Measurements from ENCODE around the gene AZGP1.
"Not testable (repeated sequence)": the region's sequence is repeated elsewhere in the genome, so short reads cannot be mapped to it uniquely, and the experiment has no call there.

Gene AZGP1

GRCh38 chr7:99996755-99997544 is 21.1 kb upstream of the AZGP1 start:
- no peak for DNase-seq

DNA sequence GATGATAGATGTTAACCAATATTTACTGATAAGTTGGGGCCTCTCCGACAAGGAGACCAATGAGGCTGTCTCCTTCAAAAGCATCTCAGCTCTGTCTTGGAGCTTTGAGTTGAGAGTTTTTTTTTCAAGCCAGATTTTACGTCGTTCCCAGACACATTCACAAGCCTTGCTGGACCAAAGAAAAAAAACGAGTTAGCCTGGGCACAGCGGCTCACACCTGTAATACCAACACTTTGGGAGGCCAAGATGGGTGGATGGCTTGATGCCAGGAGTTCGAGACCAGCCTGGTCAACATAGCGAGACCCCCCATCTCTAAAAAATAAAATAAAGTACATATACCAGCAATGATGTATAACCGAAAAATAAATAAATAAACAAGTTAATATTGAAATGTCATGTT is 19.0 kb upstream of the AZGP1 start:
- no peak for DNase-seq

DNA sequence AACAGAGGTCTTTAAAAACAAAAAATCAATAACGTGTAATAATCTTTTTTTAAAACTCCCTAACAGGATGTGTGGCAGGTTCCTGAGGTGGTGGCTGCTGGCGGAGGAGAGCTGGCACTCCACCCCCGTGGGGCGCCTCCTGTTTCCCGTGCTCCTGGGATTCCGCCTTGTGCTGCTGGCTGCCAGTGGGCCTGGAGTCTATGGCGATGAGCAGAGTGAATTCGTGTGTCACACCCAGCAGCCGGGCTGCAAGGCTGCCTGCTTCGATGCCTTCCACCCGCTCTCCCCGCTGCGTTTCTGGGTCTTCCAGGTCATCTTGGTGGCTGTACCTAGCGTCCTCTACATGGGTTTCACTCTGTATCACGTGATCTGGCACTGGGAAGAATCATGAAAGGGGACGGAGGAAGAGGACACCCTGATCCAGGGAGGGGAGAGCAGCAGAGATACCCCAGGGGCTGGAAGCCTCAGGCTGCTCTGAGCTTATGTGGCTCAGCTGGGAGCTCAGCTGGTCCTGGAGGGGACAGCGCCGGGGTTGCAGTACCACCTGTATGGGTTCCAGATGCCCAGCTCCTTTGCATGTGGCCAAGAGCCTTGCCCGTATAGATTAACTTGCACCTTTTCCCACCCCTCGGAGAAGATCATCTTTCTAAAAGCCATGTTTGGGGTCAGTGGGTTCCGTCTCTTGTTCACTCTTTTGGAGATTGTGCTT is 16.7 kb upstream of the AZGP1 start:
- no peak for DNase-seq

DNA sequence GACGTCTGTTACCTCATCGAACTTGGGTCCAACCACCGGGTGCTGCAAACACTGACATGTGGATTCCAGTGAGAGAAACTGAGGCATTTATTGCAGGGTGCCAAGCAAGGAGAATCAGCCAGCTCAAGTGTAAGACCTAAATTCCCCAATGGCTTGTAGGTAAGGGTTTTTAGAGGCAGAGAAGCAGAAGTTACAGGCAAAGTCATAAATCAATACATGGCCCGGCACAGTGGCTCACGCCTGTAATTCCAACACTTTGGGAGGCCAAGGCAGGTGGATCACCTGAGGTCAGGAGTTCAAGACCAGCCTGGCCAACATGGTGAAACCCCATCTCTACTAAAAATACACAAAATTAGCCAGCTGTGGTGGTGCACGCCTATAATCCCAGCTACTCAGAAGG is 15.7 kb upstream of the AZGP1 start:
- not testable (repeated sequence) for DNase-seq

DNA sequence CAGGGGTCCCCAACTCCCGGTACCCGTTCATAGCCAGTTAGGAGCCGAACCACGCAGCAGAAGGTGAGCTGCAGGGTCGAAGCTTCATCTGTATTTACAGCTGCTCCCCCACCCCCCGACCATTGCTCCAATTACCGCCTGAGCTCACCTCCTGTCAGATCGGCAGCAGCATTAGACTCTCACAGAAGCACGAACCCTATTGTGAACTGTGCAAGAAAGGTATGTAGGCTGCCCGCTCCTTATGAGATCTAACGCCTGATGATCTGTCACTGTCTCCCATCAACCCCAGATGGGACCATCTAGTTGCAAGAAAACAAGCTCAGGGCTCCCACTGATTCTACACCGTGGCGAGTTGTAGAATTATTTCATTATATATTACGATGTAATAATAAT is 14.6 kb upstream of the AZGP1 start:
- DNase-seq = no peak

GRCh38 chr7:99987846-99988245 is 12.0 kb upstream of the AZGP1 start:
- DNase-seq = no peak

DNA sequence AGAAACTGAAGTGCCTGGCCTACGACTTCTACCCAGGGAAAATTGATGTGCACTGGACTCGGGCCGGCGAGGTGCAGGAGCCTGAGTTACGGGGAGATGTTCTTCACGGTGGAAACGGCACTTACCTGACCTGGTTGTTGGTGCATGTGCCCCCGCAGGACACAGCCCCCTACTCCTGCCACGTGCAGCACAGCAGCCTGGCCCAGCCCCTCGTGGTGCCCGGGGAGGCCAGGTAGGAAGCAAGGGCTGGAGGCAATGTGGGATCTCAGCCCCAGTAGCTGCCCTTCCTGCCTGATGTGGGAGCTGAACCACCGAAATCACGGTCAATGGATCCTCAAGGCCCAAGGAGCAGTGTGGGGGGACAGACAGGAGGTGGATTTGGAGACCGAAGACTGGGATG is 11.5 kb upstream of the AZGP1 start:
- not testable (repeated sequence) for DNase-seq

DNA sequence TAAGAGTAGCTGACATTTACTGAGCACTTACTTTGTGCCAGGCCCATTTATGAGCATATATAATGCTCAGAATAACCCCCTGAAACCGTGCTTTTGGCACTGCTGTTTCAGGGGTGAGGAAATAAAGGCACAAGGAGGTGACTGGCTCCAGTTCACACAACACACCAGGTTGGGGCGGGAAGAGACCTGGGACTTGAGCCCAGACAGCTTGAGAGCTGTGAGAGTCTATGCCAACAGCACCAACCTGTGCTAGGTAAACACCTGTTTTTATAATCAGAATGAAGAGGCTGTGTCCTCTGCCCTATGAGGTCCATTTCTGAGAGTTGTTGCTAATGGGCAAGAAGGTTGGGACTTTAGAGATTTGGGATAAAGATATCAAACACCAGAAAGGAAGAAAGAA is 8.8 kb upstream of the AZGP1 start:
- DNase-seq = peak; percentile 14

DNA sequence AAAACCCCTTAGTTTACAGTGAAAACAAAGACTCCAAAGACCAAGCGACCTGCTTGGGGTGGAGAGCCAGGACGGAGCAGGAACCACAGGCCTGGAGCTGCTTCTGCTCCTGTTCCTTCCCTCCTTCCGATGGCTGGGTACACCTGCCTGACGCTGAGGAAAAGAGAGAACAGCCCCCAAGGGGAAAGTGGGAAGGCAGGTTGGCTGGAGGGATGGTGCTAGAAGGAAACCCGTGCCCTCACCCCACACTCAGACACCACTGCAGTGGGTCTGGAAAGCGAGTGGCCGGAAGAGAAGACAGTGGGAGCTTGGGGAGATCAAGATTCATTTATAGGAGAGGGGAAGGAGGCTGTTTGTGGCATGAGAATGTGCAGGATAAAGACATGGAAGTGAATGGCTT is 5.2 kb upstream of the AZGP1 start:
- DNase-seq = not testable (repeated sequence)

DNA sequence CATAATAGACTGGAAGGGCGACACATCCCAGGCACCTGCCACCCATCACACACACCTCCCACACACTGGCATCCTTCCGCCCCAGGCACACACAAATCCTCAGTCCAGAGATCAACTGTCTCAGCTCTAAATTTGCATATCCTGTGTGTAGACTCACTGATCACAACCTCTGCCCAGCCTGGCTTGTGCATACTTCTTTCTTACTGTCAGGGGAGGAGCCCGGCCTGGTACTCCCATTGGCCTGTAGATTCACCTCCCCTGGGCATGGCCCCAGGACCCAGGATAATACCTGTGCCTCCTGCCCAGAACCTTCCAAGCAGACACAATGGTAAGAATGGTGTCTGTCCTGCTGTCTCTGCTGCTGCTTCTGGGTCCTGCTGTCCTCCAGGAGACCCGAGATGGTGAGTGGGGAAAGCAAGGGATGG is 4.6 kb upstream of the AZGP1 start:
- not testable (repeated sequence) for DNase-seq

- DNase-seq = not testable (repeated sequence)
Observed at GRCh38 chr7:99979814-99980225, 4.0 kb upstream of the AZGP1 start.

- DNase-seq = no peak
Observed at GRCh38 chr7:99976626-99977025, 795 bp upstream of the AZGP1 start.

DNA sequence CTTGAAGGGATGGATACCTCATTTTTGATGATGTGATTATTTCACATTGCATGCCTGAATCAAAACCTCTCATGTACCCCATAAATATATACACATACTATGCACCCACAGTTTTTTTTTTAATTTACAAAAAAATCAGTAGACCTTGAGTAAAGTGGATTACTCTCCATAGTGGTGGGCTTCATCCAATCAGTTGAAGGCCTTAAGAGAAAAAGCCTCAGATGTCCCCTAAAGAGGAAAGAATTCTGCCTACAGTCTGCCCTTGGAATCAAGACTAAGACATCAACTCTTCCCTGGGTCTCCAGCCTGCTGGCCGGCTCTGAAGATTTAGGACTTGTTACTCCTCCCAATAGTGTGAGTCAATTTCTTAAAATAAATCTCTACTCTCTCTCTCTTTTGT is 1.1 kb downstream of the AZGP1 start:
- no peak for DNase-seq

DNA sequence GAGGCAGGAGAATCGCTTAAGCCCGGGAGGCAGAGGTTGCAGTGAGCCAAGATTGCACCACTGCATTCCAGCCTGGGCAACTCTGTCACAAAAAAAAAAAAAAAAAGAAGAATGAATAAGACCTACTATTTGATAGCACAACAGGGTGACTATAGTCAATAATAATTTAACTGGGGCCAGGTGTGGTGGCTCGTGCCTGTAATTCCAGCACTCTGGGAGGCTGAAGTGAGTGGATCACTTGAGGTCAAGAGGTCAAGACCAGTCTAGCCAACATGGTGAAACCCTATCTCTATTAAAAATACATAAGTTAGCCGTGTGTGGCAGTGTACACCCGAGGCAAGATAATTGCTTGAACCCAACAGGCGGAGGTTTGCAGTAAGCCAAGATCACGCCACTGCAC is 2.0 kb downstream of the AZGP1 start:
- DNase-seq = not testable (repeated sequence)

- DNase-seq = no peak
Observed at GRCh38 chr7:99971242-99971641, 4.6 kb downstream of the AZGP1 start.

DNA sequence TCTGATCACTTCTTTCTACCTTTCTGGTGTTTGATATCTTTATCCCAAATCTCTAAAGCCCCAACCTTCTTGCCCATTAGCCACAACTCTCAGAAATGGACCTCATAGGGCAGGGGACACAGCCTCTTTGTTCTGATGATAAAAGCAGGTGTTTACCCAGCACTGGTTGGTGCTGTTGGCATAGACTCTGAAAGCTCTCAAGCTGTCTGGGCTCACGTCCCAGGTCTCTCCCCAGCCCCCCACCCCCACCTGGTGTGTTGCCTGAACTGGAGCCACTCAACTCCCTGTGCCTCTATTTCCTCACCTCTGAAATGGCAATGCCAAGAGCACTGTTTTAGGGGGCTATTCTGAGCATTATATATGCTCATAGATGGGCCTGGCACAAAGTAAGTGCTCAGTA is 6.0 kb downstream of the AZGP1 start:
- DNase-seq = peak; percentile 60

DNA sequence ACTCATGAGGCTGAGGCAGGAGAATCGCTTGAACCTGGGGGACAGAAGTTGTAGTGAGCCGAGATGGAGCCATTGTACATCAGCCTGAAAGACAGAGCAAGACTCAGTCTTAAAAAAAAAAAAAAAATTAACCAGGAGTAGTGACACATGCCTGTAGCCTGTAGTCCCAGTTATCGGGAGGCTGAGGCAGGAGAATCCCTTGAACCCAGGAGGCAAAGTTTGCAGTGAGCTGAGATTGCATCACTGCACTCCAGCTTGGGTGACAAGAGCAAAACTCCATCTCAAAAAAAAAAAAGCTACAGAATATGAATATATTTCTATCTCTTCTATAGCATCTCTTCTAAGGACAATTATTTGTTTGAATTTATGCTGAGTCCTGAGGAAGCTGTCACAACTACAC is 6.5 kb downstream of the AZGP1 start:
- no peak for DNase-seq

DNA sequence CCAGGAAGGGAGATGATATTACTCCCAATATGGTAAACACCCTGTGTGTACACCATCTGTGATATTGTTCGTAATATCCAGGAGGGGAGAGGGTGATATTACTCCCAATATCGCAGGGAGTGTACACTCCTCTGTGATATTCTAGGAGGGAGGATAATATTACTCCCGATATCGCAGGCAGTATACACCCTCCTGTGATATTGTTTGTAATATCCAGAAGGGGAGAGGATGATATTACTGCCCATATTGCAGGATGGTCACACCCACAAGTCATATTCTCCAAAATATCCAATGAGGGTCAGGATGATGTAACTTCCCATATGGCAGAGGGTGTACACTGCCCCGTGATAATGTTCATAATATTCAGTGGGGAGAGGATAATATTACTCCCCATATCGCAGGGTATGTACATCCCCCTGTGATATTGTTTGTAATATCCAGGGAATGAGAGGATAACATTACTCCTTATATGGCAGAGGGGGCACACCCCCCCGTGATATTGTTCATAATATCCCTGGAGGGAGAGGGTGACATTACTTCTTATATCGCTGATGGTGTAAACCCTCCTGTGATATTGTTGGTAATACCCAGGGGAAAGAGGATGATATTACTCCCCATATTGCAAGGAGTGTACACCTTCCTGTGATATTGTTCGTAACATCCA is 17.1 kb downstream of the AZGP1 start:
- DNase-seq = no peak

GRCh38 chr7:99955247-99955646 is 20.6 kb downstream of the AZGP1 start:
- peak; percentile 64 for DNase-seq

DNA sequence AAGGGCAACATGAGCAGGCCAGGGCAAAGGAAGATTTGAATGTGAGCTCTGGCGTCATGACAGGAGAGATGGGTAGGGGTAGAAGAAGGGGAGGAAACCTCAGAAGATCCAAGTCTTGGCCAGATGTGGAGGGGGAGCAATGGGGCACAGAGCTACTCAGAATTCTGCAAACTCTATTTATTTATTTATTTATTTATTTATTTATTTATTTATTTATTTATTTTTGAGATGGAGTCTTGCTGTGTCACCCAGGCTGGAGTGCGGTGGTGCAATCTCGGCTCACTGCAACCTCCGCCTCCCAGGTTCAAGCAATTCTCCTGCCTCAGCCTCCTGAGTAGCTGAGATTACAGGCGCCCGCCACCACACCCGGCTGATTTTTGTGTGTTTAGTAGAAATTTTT is 21.2 kb downstream of the AZGP1 start:
- not testable (repeated sequence) for DNase-seq

GRCh38 chr7:99953649-99954048 is 22.2 kb downstream of the AZGP1 start:
- DNase-seq = peak; percentile 18

DNA sequence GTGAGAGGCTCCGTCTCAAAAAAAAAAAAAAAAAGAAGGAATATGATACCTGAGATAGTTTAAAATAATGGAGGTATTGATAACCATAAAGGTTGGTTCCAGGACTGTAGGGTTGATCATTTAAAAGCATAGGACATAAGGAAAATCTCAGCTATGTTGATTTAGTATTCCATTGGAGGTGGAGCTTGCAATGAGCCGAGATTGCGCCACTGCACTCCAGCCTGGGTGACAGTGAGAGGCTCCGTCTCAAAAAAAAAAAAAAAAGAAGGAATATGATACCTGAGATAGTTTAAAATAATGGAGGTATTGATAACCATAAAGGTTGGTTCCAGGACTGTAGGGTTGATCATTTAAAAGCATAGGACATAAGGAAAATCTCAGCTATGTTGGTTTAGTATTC is 23.2 kb downstream of the AZGP1 start:
- DNase-seq = not testable (repeated sequence)

DNA sequence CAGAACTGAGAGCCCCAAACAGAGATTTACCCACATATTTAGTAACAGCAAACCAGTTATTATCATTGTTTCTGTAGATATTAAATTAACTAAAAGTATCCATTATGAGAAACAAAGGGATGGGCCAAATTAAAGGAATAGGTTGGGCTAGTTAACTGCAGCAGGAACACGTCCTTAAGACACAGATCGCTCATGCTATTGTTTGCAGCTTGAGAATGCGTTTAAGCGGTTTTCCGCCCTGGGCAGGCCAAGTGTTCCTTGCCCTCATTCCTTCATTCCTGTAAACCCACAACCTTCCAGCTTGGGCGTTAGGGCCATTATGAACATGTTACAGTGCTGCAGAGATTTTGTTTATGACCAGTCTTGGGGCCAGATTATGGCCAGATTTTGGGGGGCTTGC is 25.0 kb downstream of the AZGP1 start:
- not testable (repeated sequence) for DNase-seq

DNA sequence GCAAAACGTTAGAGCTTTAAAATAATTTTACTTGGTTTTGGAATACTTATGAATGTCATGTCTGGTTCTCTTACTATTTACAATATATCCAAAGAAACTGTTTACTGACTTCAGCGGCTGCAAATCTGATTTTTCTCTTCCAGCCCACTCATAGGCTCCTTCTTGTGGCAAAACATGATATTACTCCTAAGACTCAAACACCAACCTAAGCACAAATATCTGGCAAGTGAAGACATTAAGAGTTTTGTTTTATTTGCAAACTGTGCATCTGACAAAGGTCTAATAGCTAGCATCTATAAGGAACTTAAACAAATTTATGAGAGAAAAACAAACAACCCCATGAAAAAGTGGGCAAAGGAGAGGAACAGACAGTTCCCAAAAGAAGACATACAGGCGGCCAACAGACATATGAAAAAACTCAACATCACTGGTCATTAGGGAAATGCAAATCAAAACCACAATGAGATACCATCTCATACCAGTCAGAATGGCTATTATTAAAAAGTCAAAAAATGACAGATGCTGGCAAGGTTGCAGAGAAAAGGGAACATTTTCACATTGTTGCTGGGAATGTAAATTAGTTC is 26.1 kb downstream of the AZGP1 start:
- no peak for DNase-seq
